GM19025 (cell line): Measurements from ENCODE around the gene NT5C2.
"Not testable (repeated sequence)": the region's sequence is repeated elsewhere in the genome, so short reads cannot be mapped to it uniquely, and the experiment has no call there.

Source experiments
- ATAC-seq: cut with Tn5 transposase; IDR thresholded peaks from one replicate; pipeline ENCODE4 v1.9.1; 2021; ENCODE audit warnings: mild to moderate bottlenecking, low read depth, moderate library complexity; ENCODE audit not compliant: unreplicated experiment

The NT5C2 gene

DNA sequence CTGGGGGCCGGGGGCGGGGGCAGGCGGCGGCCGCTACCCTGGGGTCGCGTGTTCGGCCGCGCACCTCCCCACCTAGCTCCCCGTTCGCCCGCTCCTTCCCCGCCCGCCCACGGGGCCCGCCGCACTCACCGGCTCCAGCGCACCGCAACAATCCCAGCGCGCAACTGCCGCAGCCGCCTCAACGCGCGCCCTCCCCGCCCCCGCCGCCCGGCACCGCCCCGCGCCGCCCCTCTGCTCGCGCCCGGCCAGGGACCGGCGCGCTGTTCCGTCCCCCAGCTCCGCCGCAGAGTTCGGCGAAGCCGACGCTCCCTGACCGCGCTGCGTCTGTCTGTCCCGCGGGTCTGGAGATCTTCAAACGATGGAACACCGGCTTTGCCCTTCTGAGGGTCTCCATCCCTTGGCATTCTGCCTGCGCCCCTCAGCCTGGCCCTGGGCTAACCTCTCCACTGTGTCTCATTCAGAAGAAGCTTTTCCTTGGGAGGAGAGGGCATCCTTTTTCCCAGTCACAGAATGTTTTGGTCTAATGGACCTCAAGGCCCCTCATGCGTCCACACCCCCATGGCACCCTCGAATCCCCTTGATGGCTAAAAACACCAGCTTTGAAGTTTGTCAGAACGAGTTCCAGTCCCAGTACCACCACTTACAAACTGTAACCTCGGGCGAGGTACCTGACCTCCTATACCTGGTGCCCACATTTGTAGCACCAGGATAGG, at the start of gene NT5C2:
NT5C2 (minus strand) TSS at position 166 of the 713 bp plus-strand sequence. CDS start 18,314 bp downstream, outside the sequence.
- peak; percentile 75 for ATAC-seq

DNA sequence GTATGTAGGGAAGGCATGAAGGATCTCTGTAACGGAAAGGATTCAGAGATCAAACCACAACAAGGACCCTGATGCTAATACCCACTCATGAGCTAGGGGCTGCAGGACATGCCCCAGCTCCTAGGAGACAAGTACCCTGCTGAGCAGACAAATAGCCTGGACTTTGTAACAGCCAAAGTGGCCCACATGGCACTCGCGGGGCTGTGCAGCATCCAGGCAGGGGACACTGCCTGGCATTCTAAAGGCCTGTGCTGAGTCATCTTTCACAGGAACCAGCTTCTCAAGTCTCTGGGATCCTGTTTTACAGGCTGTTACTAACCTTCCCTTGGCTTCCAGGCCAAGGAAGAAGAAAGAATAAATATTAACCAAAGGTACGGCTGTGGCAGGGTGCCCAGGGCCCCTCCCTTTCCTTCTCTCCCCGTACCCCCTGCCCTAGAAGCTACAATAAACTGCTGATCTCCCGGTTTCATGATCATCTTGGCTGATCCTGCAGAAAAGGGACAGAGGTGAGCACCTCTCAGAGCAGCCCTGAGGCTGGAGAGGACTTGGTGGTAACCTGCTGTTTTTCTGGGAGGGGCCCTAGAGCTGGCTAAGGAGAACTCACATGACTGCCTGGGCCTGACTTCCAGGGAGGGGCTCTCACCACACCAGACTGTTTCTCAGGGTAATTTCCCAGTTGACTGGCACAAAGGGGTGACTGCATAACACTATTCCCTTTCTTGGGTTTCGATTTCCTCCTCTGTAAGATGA, 48.4 kb upstream of the NT5C2 start:
- ATAC-seq = no peak

DNA sequence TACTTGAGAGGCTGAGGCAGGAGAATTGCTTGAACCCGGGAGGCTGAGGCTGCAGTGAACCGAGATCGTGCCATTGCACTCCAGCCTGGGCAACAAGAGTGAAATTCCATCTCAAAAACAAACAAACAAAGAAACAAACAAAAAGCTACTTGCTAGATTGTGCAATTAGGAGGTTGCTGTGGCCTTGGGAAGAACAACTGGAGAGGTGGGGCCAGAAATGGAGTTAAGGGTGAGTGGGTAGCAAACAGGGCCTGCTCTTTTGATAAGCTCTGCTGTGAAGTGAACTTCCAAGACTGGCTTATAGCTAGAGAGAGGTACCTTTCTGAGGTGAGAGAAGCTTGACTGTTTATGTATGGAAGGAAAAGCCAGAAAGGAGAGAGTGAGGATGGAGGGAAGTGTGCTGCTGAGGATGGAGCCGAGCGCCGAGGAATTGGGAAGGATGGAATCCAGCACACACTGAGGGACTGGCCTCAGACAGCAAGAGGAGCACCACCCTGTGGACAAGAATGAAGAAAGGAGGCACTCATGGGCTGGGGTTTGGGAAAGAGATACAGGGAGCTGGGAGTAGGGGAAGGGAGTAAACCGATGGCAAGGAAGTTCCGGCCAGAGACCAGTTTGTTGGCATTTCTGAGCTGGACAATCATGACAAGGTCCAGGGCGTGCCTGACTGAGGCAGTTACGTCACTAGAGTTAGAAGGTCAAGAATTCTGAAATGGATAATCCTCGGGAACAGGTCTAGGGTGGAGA, 45.6 kb upstream of the NT5C2 start:
- no peak for ATAC-seq

DNA sequence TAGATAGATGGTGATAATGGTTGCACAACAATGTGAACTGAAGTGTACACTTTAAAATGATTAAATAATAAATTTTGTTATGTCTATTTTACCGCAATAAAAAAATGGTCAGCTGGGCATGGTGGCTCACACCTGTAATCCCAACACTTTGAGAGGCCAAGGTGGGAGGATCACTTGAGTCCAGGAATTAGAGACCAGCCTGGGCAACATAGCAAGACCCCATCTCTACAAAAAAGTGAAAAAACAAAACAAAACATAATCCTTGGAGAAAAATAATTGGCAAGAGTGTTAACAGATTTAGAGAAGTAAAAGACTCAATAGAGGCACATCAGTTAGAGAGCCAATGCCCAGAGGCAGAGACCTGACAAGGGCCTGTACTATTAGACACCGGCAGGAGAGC, 42.7 kb upstream of the NT5C2 start:
- no peak for ATAC-seq

DNA sequence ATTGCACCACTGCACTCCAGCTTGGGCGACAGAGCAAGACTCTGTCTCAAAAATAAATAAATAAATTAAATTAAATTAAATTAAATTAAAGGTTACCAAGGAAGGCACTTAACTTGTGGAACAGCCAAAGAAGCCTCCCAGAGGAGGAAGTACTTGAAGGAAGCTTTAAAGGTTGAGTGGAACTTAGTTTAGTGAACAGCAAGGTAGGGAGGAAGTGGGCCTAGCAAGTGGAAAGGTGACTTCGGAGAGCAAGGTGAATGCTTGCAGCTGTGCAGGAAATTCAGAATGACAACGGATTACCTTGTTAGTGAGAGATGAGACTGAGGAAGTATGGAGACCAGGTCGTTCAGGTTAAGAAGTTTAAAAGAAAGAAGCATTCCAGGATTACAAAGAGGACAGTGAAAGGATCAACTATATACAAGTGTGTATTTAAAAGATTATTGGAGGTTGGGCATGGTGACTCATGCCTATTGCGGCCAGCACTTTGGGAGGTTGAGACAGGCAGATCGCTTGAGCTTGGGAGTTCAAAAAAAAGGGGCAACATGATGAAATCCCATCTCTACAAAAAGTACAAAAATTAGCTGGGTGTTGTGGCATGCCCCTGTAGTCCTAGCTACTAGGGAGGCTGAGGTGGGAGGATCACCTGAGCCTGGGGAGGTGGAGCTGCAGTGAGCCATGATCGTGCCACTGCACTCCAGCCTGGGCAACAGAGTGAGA, 39.9 kb upstream of the NT5C2 start:
- no peak for ATAC-seq

DNA sequence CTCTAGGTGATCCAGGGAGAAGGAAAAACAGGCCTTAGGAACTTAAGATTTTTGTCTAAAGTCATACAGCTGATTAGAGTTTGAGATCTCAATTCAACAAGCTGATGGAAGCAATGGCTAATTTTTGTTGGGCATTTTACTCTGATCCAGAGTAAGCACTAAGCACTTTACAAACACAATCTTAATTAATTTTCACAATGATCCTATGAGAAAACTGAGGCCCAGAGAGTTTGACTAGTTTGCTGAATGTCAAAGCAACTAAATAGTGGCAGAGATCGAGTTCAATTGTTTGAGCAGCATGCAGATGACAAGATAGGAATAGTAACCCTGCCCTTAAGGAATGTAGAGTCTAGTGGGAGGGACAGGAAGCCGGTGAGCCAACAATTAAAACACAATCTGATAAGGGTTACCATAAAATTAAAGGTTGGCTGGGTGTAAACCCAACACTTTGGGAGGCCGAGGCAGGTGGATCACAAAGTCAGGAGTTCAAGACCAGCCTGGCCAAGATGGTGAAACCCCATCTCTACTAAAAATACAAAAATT, 39.1 kb upstream of the NT5C2 start:
- ATAC-seq = no peak

DNA sequence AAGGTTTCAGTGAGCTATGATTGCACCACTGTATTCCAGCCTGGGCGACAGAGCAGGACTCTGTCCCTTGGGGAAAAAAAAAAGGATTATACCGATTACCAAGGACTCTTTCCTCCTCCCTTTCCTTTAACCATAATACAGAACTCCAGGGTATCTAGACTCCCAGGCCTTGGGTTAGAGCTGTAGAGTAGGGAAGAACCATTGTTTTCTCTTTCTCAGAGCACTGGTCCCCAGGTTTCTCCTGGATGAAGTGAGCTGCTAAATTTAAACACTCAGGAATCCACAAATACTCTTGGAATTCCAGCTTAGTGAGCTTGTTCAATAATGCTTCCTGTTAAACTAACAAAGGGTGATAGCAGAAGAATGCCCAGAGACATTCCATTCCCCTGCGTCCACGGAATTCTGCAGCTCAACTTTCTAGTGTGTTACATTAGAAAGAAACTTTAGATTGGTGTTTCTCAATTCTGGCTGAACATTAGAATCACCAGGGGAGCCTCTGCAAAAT, 38.0 kb upstream of the NT5C2 start:
- ATAC-seq = no peak

DNA sequence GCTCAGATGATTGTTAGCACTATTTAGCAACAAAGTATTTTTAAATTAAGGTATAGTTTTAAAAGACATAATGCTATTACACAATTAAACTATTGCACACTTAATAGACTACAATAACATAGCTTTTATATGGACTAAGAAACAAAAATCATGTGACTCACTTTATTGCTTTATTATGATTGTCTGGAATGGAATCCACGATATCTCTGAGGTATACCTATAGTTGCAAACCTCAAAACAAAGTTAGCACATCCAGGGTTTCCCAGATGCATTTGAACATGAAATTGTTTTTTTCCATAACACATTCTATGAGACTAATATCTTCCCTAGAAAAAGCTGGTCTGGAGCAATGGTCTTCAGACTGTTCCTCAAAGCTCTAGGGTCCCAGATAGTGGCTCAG, 34.3 kb upstream of the NT5C2 start:
- ATAC-seq = no peak

DNA sequence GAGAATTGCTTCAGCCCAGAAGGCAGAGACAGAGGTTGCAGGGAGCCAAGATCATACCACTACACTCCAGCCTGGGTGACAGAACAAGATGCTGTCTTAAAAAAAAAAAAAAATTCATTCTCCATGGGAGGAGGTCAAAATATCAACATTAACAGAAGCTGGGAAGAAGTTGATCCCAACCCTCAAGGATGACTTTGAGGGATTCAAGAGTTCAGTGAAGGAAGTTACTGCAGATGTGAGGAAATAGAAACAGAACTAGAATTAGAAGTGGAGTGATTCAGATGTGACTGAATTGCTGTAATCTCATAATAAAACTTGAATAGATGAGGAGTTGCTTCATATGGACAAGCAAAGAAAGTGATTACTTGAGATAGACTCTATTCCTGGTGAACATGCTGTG, 32.9 kb upstream of the NT5C2 start:
- ATAC-seq = no peak

DNA sequence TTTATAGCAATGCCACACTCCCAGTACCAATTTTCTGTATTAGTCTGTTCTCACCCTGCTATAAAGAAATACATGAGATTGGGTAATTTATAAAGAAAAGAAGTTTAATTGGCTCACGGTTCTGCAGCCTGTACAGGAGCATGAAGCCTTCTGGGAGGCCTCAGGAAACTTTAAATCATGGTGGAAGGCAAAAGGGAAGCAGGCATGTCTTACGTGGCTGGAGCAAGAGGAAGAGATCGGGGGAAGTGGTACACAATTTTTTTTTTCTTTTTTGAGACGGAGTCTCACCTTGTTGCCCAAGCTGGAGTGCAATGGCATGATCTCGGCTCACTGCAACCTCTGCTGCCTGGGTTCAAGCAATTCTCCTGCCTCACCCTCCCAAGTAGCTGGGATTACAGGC, 31.6 kb upstream of the NT5C2 start:
- not testable (repeated sequence) for ATAC-seq

DNA sequence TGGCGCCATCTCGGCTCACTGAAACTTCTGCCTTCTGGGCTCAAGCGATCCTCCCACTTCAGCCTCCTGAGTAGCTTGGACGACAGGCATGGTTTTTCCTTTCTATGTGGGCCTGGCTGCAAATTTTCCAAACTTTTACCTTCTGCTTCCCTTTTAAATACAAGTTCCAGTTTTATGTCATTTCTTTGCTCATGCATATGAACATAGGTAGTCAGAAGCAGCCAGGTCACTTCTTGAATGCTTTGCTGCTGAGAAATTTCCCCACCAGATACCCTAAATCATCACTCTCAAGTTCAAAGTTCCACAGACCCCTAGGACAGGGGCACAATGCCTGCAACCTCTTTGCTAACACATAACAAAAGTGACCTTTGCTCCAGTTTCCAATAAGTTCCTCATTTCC, 31.1 kb upstream of the NT5C2 start:
- no peak for ATAC-seq

DNA sequence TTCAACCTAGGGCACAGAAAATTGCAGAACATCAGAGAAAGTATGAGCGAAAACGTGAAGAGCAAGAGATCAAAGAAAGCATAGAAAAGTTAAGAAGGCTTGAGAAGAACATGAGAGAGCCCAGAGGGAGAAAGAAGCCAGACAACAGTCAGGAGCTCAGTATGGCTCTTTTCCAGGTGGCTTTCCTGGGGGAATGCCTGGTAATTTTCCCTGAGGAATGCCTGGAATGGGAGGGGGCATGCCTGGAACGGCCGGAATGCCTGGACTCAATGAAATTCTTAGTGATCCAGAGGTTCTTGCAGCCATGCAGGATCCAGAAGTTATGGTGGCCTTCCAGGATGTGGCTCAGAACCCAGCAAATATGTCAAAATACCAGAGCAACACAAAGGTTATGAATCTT, 23.3 kb upstream of the NT5C2 start:
- not testable (repeated sequence) for ATAC-seq

DNA sequence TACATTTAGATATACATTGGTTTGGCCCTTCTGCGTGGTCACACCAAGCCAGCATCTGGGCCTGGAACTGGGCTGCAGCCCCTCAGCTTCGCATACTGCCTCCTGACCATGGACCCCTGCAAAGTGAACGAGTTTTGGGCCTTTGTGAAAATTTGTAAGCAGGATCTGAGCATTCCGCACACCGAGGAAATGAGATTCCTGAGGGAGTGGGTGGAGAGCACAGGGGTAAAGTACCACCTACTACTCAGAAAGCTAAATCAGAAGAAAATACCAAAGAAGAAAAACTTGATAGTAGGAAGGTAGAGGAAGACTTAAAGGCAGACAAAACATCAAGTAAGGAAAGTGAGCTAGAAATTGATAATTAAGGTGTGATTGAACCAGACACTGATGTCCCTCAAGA, 22.5 kb upstream of the NT5C2 start:
- ATAC-seq = no peak

DNA sequence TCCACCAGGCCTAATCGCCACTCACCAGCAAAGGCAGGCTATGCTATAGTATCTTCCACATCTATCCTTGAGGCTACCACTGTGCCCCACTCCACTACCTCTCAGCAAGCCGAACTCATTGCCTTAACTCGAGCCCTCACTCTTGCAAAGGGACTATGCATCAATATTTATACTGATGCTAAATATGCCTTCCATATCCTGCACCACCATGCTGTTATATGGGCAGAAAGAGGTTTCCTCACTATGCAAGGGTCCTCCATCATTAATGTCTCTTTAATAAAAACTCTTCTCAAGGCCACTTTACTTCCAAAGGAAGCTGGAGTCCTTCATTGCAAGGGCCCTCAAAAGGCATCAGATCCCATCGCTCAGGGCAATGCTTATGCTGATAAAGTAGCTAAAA, 17.2 kb upstream of the NT5C2 start:
- ATAC-seq = not testable (repeated sequence)

DNA sequence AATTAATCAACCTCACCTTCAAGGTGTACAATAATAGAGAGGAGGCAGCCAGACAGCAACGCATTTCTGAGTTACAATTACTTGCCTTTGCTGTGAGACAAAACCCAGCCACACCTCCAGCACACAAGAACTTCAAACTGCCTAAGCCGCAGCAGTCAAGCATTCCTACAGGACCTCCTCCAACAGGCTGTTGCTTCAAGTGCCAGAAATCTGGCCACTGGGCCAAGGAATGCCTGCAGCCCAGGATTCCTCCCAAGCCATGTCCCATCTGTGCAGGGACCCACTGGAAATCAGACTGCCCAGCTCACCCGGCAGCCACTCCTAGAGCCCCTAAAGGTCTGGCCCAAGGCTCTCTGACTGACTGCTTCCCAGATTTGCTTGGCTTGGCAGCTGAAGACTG, 14.6 kb upstream of the NT5C2 start:
- ATAC-seq = not testable (repeated sequence)

DNA sequence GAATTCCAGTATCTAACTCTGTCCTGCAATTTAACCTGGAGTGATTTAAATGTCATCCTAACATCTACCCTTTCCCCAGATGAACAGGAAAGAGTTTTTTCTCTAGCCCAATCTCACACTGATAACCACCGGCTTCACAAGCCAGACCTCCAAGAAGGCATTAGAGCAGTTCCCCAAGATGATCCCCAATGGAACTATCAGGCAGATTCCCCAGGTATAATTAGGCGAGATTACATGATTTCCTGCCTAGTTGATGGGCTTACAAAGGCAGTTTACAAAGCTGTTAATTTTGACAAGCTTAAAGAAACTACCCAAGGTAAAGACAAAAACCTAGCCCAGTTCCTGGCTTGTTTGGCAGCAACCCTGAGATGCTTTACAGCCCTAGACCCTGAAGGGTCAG, 14.1 kb upstream of the NT5C2 start:
- no peak for ATAC-seq

DNA sequence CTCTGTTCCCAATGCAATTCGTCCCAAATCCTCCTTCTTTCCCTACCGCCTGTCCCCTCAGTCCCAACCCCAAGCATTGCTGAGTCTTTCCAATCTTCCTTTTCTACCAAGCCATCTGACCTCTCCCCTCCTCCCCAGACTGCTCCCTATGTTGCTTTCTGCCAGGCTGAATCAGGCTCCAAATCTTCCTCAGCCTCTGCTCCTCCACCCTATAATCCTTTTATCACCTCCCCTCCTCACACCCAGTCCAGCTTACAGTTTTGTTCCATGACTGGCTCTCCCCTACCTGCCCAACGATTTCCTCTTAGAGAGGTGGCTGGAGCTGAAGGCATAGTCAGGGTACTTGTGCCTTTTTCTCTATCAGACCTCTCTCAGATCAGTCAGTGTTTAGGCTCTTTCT, 13.6 kb upstream of the NT5C2 start:
- not testable (repeated sequence) for ATAC-seq

DNA sequence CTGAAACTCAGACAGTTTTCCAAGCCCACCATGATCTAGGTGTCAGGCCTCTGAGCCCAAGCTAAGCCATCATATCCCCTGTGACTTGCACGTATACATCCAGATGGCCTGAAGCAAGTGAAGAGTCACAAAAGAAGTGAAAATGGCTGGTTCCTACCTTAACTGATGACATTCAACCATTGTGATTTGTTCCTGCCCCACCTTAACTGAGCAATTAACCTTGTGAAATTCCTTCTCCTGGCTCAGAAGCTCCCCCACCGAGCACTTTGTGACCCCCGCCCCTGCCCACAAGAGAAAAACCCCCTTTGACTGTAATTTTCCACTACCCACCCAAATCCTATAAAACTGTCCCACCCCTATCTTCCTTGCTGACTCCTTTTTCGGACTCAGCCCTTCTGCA, 12.3 kb upstream of the NT5C2 start:
- ATAC-seq = not testable (repeated sequence)

DNA sequence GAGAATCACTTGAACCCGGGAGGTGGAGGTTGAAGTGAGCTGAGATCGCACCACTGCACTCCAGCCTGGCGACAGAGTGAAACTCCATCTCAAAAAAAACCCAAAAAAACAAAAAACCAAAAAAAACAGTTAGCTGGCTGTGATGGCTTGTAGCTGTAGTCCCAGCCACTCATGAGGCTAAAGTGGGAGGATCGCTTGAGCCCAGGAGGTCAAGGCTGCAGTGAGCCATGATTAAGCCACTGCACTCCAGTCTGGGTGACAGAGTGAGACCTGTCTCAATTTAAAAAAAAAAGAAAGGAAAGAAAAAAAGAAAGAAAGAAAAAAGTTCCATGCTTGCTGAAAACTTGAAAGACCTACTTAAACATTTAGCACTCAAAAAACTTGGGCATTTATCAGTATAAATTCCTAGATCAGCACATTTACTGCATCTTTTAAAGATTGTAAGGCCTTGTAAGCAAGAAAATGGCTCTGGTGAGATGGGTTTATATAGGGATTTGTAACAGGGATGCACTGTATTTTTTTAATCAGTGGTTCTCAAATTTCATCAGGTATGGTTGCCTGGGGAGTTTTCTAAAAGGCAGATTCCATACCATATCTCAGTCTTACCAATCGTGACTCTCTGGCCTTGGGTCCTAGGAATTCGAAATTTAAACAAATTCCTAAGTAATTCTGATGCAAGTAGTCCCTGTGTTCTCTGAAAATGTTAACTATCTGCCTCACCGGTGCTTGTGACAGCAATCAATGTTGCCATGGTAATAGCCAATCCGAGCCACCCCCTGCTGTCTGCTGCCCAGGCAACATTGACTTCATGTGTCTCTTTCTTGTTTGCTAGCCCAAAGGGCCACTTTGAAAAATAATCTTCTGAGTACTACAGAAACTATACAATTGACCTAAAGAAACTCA, 11.5 kb upstream of the NT5C2 start:
- no peak for ATAC-seq
